Inflammatory macrophage treated with lipopolysaccharide for 4 hours (primary cell): ENCODE measurements around the gene WDPCP.
A peak's percentile ranks its signal among the peaks of the same experiment; 100 is the strongest.
"Not testable (repeated sequence)": the region's sequence is repeated elsewhere in the genome, so short reads cannot be mapped to it uniquely, and the experiment has no call there.

Source experiments
- DNase-seq: peaks from one replicate; pipeline ENCODE4 v3.0.0-alpha.2; 2020

WDPCP gene

GRCh38 chr2:63436488-63436887, 151.8 kb downstream of the WDPCP start:
- no peak for DNase-seq

GRCh38 chr2:63435070-63435469, 153.2 kb downstream of the WDPCP start:
- no peak for DNase-seq

GRCh38 chr2:63434024-63435001, 154.0 kb downstream of the WDPCP start:
- DNase-seq, result no peak

GRCh38 chr2:63432373-63432772, 155.9 kb downstream of the WDPCP start:
- no peak for DNase-seq

GRCh38 chr2:63425606-63426005, 162.7 kb downstream of the WDPCP start:
- no peak for DNase-seq

GRCh38 chr2:63425079-63425416, 163.2 kb downstream of the WDPCP start:
- no peak for DNase-seq

GRCh38 chr2:63424329-63425078, 163.8 kb downstream of the WDPCP start:
- DNase-seq, result peak; percentile 56

GRCh38 chr2:63422556-63422955, 165.7 kb downstream of the WDPCP start:
- DNase-seq, result no peak

- DNase-seq, result no peak
Measured at GRCh38 chr2:63408530-63408929, 179.7 kb downstream of the WDPCP start.

- no peak for DNase-seq
Measured at GRCh38 chr2:63406641-63407040, 181.6 kb downstream of the WDPCP start.

- DNase-seq, result no peak
Measured at GRCh38 chr2:63403820-63404219, 184.5 kb downstream of the WDPCP start.

- not testable (repeated sequence) for DNase-seq
Measured at GRCh38 chr2:63402889-63403288, 185.4 kb downstream of the WDPCP start.

GRCh38 chr2:63399156-63399555, 189.1 kb downstream of the WDPCP start:
- DNase-seq, result no peak

GRCh38 chr2:63379451-63379850, 208.8 kb downstream of the WDPCP start:
- no peak for DNase-seq

- DNase-seq, result no peak
Measured at GRCh38 chr2:63378589-63378988, 209.7 kb downstream of the WDPCP start.

- DNase-seq, result no peak
Measured at GRCh38 chr2:63374341-63374740, 213.9 kb downstream of the WDPCP start.

- DNase-seq, result no peak
Measured at GRCh38 chr2:63372549-63372948, 215.7 kb downstream of the WDPCP start.

- no peak for DNase-seq
Measured at GRCh38 chr2:63369146-63369545, 219.1 kb downstream of the WDPCP start.

- DNase-seq, result no peak
Measured at GRCh38 chr2:63364866-63365265, 223.4 kb downstream of the WDPCP start.

GRCh38 chr2:63357722-63358121, 230.6 kb downstream of the WDPCP start:
- not testable (repeated sequence) for DNase-seq

GRCh38 chr2:63347361-63347760, 240.9 kb downstream of the WDPCP start:
- DNase-seq, result no peak

- no peak for DNase-seq
Measured at GRCh38 chr2:63346411-63346810, 241.9 kb downstream of the WDPCP start.

- DNase-seq, result no peak
Measured at GRCh38 chr2:63345285-63345633, 243.0 kb downstream of the WDPCP start.
